Measurements from ENCODE around the gene SUCNR1.

DNA sequence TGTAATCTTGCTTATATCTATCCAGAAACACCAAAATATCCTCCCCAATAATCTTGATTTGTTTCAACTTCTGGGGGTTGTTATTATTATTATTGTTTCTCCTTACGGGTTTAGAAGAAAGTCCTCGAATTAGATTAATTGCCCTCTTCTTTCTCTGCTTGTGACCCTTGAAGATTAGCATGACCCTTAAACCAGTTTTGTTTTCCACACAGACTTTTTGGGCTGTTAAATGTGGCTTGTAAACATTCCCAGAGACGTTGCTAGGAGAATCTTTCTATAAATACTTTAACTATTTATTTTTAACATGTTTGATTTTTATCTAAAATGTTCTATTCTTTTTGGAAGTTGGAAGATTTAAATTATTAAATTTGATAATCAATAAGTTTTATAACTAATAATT is 4.3 kb upstream of the SUCNR1 start:
- TF ChIP-seq, protein P1, sequence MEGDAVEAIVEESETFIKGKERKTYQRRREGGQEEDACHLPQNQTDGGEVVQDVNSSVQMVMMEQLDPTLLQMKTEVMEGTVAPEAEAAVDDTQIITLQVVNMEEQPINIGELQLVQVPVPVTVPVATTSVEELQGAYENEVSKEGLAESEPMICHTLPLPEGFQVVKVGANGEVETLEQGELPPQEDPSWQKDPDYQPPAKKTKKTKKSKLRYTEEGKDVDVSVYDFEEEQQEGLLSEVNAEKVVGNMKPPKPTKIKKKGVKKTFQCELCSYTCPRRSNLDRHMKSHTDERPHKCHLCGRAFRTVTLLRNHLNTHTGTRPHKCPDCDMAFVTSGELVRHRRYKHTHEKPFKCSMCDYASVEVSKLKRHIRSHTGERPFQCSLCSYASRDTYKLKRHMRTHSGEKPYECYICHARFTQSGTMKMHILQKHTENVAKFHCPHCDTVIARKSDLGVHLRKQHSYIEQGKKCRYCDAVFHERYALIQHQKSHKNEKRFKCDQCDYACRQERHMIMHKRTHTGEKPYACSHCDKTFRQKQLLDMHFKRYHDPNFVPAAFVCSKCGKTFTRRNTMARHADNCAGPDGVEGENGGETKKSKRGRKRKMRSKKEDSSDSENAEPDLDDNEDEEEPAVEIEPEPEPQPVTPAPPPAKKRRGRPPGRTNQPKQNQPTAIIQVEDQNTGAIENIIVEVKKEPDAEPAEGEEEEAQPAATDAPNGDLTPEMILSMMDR (IDR thresholded peaks at IDR 0.05): no peak
- TF ChIP-seq ZFX (IDR thresholded peaks at IDR 0.05; ENCODE audit: borderline replicate concordance): no peak
